ENCODE results near the gene PCDHGB6.

PCDHGB6 gene

DNA sequence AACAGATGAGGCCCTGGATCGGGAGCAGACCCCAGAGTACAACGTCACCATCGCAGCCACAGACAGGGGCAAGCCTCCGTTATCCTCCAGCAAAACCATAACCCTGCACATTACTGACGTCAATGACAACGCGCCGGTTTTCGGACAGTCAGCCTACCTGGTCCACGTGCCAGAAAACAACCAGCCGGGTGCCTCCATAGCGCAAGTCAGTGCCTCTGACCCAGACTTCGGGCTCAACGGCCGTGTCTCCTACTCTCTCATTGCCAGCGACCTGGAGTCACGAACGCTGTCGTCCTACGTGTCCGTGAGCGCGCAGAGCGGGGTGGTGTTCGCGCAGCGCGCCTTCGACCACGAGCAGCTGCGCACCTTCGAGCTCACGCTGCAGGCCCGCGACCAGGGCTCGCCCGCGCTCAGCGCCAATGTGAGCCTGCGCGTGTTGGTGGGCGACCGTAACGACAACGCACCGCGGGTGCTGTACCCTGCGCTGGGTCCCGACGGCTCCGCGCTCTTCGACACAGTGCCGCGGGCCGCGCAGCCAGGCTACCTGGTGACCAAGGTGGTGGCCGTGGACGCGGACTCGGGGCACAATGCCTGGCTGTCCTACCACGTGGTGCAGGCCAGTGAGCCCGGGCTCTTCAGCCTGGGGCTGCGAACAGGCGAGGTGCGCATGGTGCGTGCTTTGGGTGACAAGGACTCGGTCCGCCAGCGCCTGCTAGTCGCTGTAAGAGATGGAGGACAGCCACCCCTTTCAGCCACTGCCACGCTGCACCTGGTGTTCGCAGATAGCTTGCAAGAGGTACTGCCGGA lies 11.5 kb downstream of the PCDHGB6 start:
- 34% methylated on average over 60 of the region's 74 CpGs for WGBS (ENCODE audit: insufficient coverage)
- Histone ChIP-seq H3K27me3 (replicated peaks in 2 of 5; ENCODE audit: control insufficient read depth in 4 of 5, insufficient read depth in 5 of 5, low read length in 4 of 5) (peaks cover 33 to 91% (median 34%) of the 10 kb centered on the region in 5 experiments), H3K9me3 (ENCODE audit: control extremely low read depth in 1 of 5, control insufficient read depth in 4 of 5, insufficient read depth in 2 of 5, low read depth in 1 of 5, low read length in 4 of 5) (peaks cover 0 to 59% (median 42%) of the 10 kb centered on the region in 5 experiments), H3K27ac (ENCODE audit: insufficient read depth in 1 of 2, low read depth in 1 of 2, low read length in 2 of 2, poor library complexity in 1 of 2, severe bottlenecking in 2 of 2) (no peak overlapping the region), H3K4me3 (ENCODE audit: control insufficient read depth in 1 of 7, extremely low read depth in 1 of 7, insufficient read depth in 4 of 7, low read depth in 2 of 7, low read length in 6 of 7) (no peak overlapping the region), H3K4me1 (ENCODE audit: control extremely low read depth in 1 of 4, control insufficient read depth in 4 of 4, insufficient read depth in 4 of 4, low read length in 3 of 4) (peaks cover 0 to 23% (median 9%) of the 10 kb centered on the region in 4 experiments), H3K36me3 (ENCODE audit: control insufficient read depth in 4 of 4, insufficient read depth in 4 of 4, low read length in 3 of 4) (peaks cover 0 to 2% (median 0%) of the 10 kb centered on the region in 4 experiments)
- POLR2A ChIA-PET, result no interaction called here
- CTCF ChIA-PET, result interaction anchor here (1.0 to 6.6 kb wide), 10 partner anchors 11 to 147 kb away, joined by 3 to 65 read pairs (median 10); partner anchors contain the start of gene PCDHGA12
- peak in 1 of 3 donors; percentile 6 for DNase-seq

DNA sequence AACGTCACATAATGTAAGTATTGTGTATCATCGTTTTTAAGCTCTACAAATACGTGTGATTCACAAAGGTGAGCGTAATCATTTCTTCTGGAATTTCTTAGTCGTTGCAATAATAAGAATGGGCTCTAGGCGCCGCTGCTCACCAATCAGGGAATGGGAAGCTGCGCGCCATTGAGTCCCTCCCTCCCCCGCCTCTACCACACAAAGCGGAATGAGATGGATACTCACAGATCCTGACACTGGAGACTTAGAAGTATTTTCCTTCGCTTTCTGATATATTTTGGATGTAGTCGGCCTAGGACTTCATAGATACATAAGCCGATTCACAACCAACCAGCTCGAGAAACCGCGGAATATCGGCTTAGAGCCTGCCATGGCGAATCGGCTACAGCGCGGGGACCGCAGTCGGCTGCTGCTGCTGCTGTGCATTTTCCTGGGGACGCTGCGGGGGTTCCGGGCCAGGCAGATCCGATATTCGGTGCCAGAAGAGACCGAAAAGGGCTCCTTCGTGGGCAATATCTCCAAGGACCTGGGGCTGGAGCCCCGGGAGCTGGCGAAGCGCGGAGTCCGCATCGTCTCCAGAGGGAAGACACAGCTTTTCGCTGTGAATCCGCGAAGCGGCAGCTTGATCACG lies 13.2 kb downstream of the PCDHGB6 start, which contains the start of gene PCDHGA11:
Gene PCDHGA11, plus strand, starts transcription at position 197 of the 634 bp plus-strand sequence. Its CDS starts 177 bp downstream, at position 374.
- Histone ChIP-seq H3K4me3 (ENCODE audit: control insufficient read depth in 1 of 7, extremely low read depth in 1 of 7, insufficient read depth in 4 of 7, low read depth in 2 of 7, low read length in 6 of 7) (peak within 1 kb of the TSS; percentile 36 to 81 (median 63)), H3K27ac (ENCODE audit: insufficient read depth in 1 of 2, low read depth in 1 of 2, low read length in 2 of 2, poor library complexity in 1 of 2, severe bottlenecking in 2 of 2) (no peak within 1 kb of the TSS), H3K36me3 (ENCODE audit: control insufficient read depth in 4 of 4, insufficient read depth in 4 of 4, low read length in 3 of 4) (peaks cover 0 to 2% (median 0%) of the 10 kb centered on the region in 4 experiments), H3K4me1 (ENCODE audit: control extremely low read depth in 1 of 4, control insufficient read depth in 4 of 4, insufficient read depth in 4 of 4, low read length in 3 of 4) (peaks cover 0 to 18% (median 9%) of the 10 kb centered on the region in 4 experiments), H3K27me3 (replicated peaks in 2 of 5; ENCODE audit: control insufficient read depth in 4 of 5, insufficient read depth in 5 of 5, low read length in 4 of 5) (peaks cover 30 to 89% (median 37%) of the 10 kb centered on the region in 5 experiments), H3K9me3 (ENCODE audit: control extremely low read depth in 1 of 5, control insufficient read depth in 4 of 5, insufficient read depth in 2 of 5, low read depth in 1 of 5, low read length in 4 of 5) (peaks cover 0 to 61% (median 39%) of the 10 kb centered on the region in 5 experiments)
- ChIA-PET POLR2A (no interaction called here), CTCF (interaction anchor here (0.6 to 6.6 kb wide), 26 partner anchors 8 to 146 kb away, joined by 3 to 65 read pairs (median 4); partner anchors contain the start of genes PCDHGA10, PCDHGA12, PCDHGA8 and PCDHGB3)
- peak; percentile 75 to 81 (median 80) for DNase-seq
- 3% methylated on average over 33 of the region's 42 CpGs for WGBS (ENCODE audit: insufficient coverage)

DNA sequence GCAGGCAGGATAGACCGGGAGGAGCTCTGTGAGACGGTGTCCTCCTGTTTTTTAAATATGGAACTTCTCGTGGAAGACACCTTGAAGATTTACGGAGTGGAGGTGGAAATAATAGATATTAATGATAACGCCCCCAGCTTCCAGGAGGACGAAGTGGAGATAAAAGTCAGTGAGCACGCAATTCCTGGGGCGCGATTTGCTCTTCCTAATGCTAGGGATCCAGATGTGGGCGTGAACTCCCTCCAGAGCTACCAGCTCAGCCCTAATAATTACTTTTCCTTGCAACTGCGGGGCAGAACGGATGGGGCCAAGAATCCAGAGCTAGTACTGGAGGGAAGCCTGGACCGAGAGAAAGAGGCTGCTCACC lies 13.7 kb downstream of the PCDHGB6 start:
- 8% methylated on average over 11 of the region's 13 CpGs for WGBS (ENCODE audit: insufficient coverage)
- H3K4me1 ChIP-seq (ENCODE audit: control extremely low read depth in 1 of 4, control insufficient read depth in 4 of 4, insufficient read depth in 4 of 4, low read length in 3 of 4), result peaks cover 0 to 18% (median 9%) of the 10 kb centered on the region in 4 experiments
- H3K4me3 ChIP-seq (ENCODE audit: control insufficient read depth in 1 of 7, extremely low read depth in 1 of 7, insufficient read depth in 4 of 7, low read depth in 2 of 7, low read length in 6 of 7), result peak overlapping the region in 6 of 7 experiments; percentile 44 to 81 (median 68)
- CTCF ChIA-PET, result interaction anchor here (0.6 to 6.6 kb wide), 24 partner anchors 8 to 146 kb away, joined by 3 to 65 read pairs (median 4); partner anchors contain the start of genes PCDHGA10, PCDHGA12, PCDHGA8 and PCDHGB3
- H3K36me3 ChIP-seq (ENCODE audit: control insufficient read depth in 4 of 4, insufficient read depth in 4 of 4, low read length in 3 of 4), result peaks cover 0 to 2% (median 0%) of the 10 kb centered on the region in 4 experiments
- POLR2A ChIA-PET, result no interaction called here
- H3K9me3 ChIP-seq (ENCODE audit: control extremely low read depth in 1 of 5, control insufficient read depth in 4 of 5, insufficient read depth in 2 of 5, low read depth in 1 of 5, low read length in 4 of 5), result peaks cover 0 to 66% (median 43%) of the 10 kb centered on the region in 5 experiments
- peaks cover 28 to 88% (median 37%) of the 10 kb centered on the region in 5 experiments for H3K27me3 ChIP-seq (replicated peaks in 2 of 5; ENCODE audit: control insufficient read depth in 4 of 5, insufficient read depth in 5 of 5, low read length in 4 of 5)
- no peak overlapping the region for H3K27ac ChIP-seq (ENCODE audit: insufficient read depth in 1 of 2, low read depth in 1 of 2, low read length in 2 of 2, poor library complexity in 1 of 2, severe bottlenecking in 2 of 2)
- DNase-seq, result no peak

DNA sequence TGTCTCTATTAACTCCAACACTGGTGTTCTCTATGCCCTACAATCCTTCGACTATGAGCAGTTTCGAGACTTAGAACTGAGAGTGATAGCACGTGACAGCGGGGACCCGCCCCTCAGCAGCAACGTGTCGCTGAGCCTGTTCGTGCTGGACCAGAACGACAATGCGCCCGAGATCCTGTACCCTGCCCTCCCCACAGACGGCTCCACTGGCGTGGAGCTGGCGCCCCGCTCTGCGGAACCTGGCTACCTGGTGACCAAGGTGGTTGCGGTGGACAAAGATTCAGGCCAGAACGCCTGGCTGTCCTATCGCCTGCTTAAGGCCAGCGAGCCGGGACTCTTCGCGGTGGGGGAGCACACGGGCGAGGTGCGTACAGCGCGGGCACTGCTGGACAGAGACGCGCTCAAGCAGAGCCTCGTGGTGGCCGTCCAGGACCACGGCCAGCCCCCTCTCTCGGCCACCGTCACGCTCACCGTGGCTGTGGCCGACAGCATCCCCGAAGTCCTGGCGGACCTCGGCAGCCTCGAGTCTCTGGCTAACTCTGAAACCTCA lies 15.0 kb downstream of the PCDHGB6 start:
- H3K4me1 ChIP-seq (ENCODE audit: control extremely low read depth in 1 of 4, control insufficient read depth in 4 of 4, insufficient read depth in 4 of 4, low read length in 3 of 4), result peaks cover 0 to 15% (median 9%) of the 10 kb centered on the region in 4 experiments
- no peak overlapping the region for H3K27ac ChIP-seq (ENCODE audit: insufficient read depth in 1 of 2, low read depth in 1 of 2, low read length in 2 of 2, poor library complexity in 1 of 2, severe bottlenecking in 2 of 2)
- peak in 1 of 3 donors; percentile 40 for DNase-seq
- ChIA-PET CTCF (interaction anchor here (2.4 kb wide), 1 partner anchor 31 kb away, joined by 9 read pairs; the partner anchor contains the start of gene PCDHGA8), POLR2A (no interaction called here)
- 20% methylated on average over 38 of the region's 42 CpGs for WGBS (ENCODE audit: insufficient coverage)
- peaks cover 28 to 94% (median 43%) of the 10 kb centered on the region in 5 experiments for H3K27me3 ChIP-seq (replicated peaks in 2 of 5; ENCODE audit: control insufficient read depth in 4 of 5, insufficient read depth in 5 of 5, low read length in 4 of 5)
- peaks cover 0 to 2% (median 0%) of the 10 kb centered on the region in 4 experiments for H3K36me3 ChIP-seq (ENCODE audit: control insufficient read depth in 4 of 4, insufficient read depth in 4 of 4, low read length in 3 of 4)
- no peak overlapping the region for H3K4me3 ChIP-seq (ENCODE audit: control insufficient read depth in 1 of 7, extremely low read depth in 1 of 7, insufficient read depth in 4 of 7, low read depth in 2 of 7, low read length in 6 of 7)
- H3K9me3 ChIP-seq (ENCODE audit: control extremely low read depth in 1 of 5, control insufficient read depth in 4 of 5, insufficient read depth in 2 of 5, low read depth in 1 of 5, low read length in 4 of 5), result peaks cover 2 to 79% (median 56%) of the 10 kb centered on the region in 5 experiments

DNA sequence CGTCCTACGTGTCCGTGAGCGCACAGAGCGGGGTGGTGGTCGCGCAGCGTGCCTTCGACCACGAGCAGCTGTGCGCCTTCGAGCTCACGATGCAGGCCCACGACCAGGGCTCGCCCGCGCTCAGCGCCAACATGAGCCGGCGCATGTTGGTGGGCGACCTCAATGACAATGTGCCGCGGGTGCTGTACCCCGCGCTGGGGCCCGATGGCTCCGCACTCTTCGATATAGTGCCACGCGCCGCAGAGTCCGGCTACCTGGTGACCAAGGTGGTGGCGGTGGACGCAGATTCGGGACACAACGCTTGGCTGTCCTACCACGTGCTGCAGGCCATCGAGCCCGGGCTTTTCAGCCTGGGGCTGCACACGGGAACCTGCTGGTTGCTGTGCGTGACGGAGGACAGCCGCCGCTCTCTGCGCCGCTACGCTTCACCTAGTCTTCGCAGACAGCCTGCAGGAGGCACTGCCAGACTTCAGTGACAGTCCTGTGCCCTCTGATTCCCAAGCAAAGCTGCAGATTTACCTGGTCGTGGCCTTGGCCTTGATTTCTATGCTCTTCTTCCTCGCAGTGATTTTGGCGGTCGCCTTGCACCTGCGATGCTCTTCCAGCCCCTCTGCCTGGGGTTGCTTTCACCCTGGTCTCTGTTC lies 20.1 kb downstream of the PCDHGB6 start:
- Histone ChIP-seq H3K9me3 (ENCODE audit: control extremely low read depth in 1 of 5, control insufficient read depth in 4 of 5, insufficient read depth in 2 of 5, low read depth in 1 of 5, low read length in 4 of 5) (peaks cover 6 to 67% (median 47%) of the 10 kb centered on the region in 5 experiments), H3K4me1 (ENCODE audit: control extremely low read depth in 1 of 4, control insufficient read depth in 4 of 4, insufficient read depth in 4 of 4, low read length in 3 of 4) (peaks cover 2 to 10% (median 5%) of the 10 kb centered on the region in 4 experiments), H3K27ac (ENCODE audit: insufficient read depth in 1 of 2, low read depth in 1 of 2, low read length in 2 of 2, poor library complexity in 1 of 2, severe bottlenecking in 2 of 2) (no peak overlapping the region), H3K36me3 (ENCODE audit: control insufficient read depth in 4 of 4, insufficient read depth in 4 of 4, low read length in 3 of 4) (peaks cover 0 to 4% (median 0%) of the 10 kb centered on the region in 4 experiments), H3K27me3 (replicated peaks in 2 of 5; ENCODE audit: control insufficient read depth in 4 of 5, insufficient read depth in 5 of 5, low read length in 4 of 5) (peaks cover 8 to 77% (median 30%) of the 10 kb centered on the region in 5 experiments), H3K4me3 (ENCODE audit: control insufficient read depth in 1 of 7, extremely low read depth in 1 of 7, insufficient read depth in 4 of 7, low read depth in 2 of 7, low read length in 6 of 7) (no peak overlapping the region)
- WGBS (ENCODE audit: insufficient coverage), result 60% methylated on average over 53 of the region's 53 CpGs
- ChIA-PET POLR2A (no interaction called here), CTCF (interaction anchor here (0.8 to 5.8 kb wide), 5 partner anchors 8 to 100 kb away, joined by 3 to 62 read pairs (median 29); partner anchors contain the start of genes PCDHGA11 and PCDHGB7)
- DNase-seq, result no peak

All from common myeloid progenitor, CD34-positive (primary cell).